Breast epithelium (tissue), 4 donors: Measurements from ENCODE around the gene CCDC167. TPM values are rescaled to one million over a fixed set of nuclear protein-coding genes. Genes with fewer than 3 reads are reported as not detected.

Source experiments
- DNase-seq, 2 donors: peaks; one replicate each; pipeline ENCODE4 v3.0.0-alpha.2; 2019; ENCODE audit warnings: low spot score in 2 of 2
- H3K27ac ChIP-seq, 2 donors: fragments of 200-600 bp; sonication (generic) in 1 of 2; one replicate each; pipeline ENCODE4 v1.5.1; 2016 to 2019; ENCODE audit warnings: mild to moderate bottlenecking in 1 of 2
- H3K27me3 ChIP-seq, 2 donors: fragments of 200-600 bp; sonication (generic) in 1 of 2; one replicate each; pipeline versions ENCODE4 v1.5.1 to v1.6.0; 2017 to 2019; ENCODE audit warnings: control low read depth in 1 of 2, mild to moderate bottlenecking in 1 of 2
- H3K36me3 ChIP-seq: fragments of 200-600 bp; one replicate; pipeline ENCODE4 v1.5.1; 2019
- H3K4me1 ChIP-seq, 2 donors: fragments of 200-600 bp; sonication (generic); one replicate each; pipeline ENCODE4 v1.5.1; 2016 to 2019; ENCODE audit warnings: control low read depth in 1 of 2
- H3K4me3 ChIP-seq, 3 donors: fragments of 200-600 bp; sonication (generic); 1 replicate in 2 of 3; 2 replicates in 1 of 3; pipeline ENCODE4 v1.5.1; 2016 to 2019; ENCODE audit warnings: mild to moderate bottlenecking in 3 of 3, moderate library complexity in 2 of 3
- H3K9me3 ChIP-seq, 2 donors: fragments of 200-600 bp; sonication (generic) in 1 of 2; one replicate each; pipeline ENCODE4 v1.5.1; 2016 to 2019; ENCODE audit warnings: control low read depth in 1 of 2
- CTCF ChIP-seq, 3 donors: fragments of 450-650 bp; IDR thresholded peaks; one replicate each; pipeline ENCODE4 v1.5.1; 2016 to 2017; ENCODE audit warnings: antibody characterized with exemption in 3 of 3, mild to moderate bottlenecking in 3 of 3, moderate library complexity in 3 of 3
- POLR2A ChIP-seq: fragments of 450-650 bp; IDR thresholded peaks from one replicate; pipeline ENCODE4 v1.6.1; 2016; ENCODE audit warnings: antibody characterized with exemption, mild to moderate bottlenecking, moderate library complexity
- POLR2AphosphoS5 ChIP-seq, 3 donors: sonication (generic); formaldehyde crosslinking; IDR thresholded peaks; one replicate each; pipeline ENCODE4 v1.6.1; 2017; ENCODE audit warnings: antibody characterized with exemption in 3 of 3
- intact Hi-C: fragments of 100-400 bp; cut with DNase I; formaldehyde crosslinking; loops from one replicate; pipeline ENCODE4 v1.15.1; 2023; ENCODE audit warnings: low total_unique reads
- total RNA-seq, 3 donors: library from RNA; depleted of rRNA; stranded (reverse); fragments of >200 nt; gene quantifications; one replicate each; pipeline ENCODE4 v1.1.0, GENCODE V29; 2016

The CCDC167 gene
- total RNA-seq, 3 donors from 2014 or later, result 14.1 to 39.3 (median 14.8) TPM

- H3K4me3 ChIP-seq, result no peak overlapping the region
- H3K27ac ChIP-seq, result peak overlapping the region; percentile 46 to 83
- H3K36me3 ChIP-seq, result no peaks in the 10 kb centered on the region
- H3K27me3 ChIP-seq, result peaks cover 0 to 19% of the 10 kb centered on the region in 2 donors
- TF ChIP-seq POLR2AphosphoS5 (IDR thresholded peaks at IDR 0.05) (no peak), POLR2A (no peak), CTCF (IDR thresholded peaks at IDR 0.05) (no peak)
- H3K9me3 ChIP-seq, result peaks cover 0 to 4% of the 10 kb centered on the region in 2 donors
- intact Hi-C loops, result no loop called here
- no peak for DNase-seq
- peaks cover 9 to 21% of the 10 kb centered on the region in 2 donors for H3K4me1 ChIP-seq
These were observed 16.0 kb upstream of the CCDC167 start for GRCh38 chr6:37515712-37516075.

DNA sequence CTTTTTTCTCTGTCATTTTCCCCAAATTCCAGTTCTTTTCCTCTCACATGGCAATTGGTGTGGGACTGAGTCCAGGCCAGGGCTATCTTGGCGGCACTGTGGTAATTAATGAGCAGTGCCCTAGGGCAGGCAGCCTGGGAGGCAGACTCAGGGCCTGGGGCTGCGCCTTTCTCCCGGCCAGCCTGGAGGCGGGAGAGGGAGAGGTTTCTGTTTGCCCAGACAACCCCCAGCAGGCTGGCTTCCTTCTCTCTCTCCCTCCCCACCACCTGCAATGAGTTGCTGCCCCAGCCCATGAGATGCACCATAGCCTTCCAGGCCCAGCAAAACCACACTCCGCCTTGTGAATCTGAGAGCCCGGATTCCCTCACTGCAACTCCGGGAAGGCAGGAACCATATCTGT, 15.1 kb upstream of the CCDC167 start:
- Histone ChIP-seq H3K4me1 (peaks cover 9 to 21% of the 10 kb centered on the region in 2 donors), H3K36me3 (no peaks in the 10 kb centered on the region), H3K4me3 (no peak overlapping the region), H3K27ac (no peak overlapping the region), H3K27me3 (peaks cover 0 to 19% of the 10 kb centered on the region in 2 donors), H3K9me3 (peaks cover 0 to 4% of the 10 kb centered on the region in 2 donors)
- TF ChIP-seq CTCF (IDR thresholded peaks at IDR 0.05), result no peak
- no peak for TF ChIP-seq POLR2AphosphoS5 (IDR thresholded peaks at IDR 0.05)
- TF ChIP-seq POLR2A, result no peak
- intact Hi-C loops, result no loop called here
- no peak for DNase-seq

- no peak for DNase-seq
- H3K4me1 ChIP-seq, result peaks cover 9 to 21% of the 10 kb centered on the region in 2 donors
- intact Hi-C loops, result no loop called here
These were observed 14.7 kb upstream of the CCDC167 start for GRCh38 chr6:37514321-37514771.

GRCh38 chr6:37513576-37513975, 13.9 kb upstream of the CCDC167 start:
- Histone ChIP-seq H3K27me3 (peaks cover 0 to 19% of the 10 kb centered on the region in 2 donors), H3K9me3 (no peaks in the 10 kb centered on the region), H3K4me3 (no peak overlapping the region), H3K27ac (no peak overlapping the region), H3K36me3 (no peaks in the 10 kb centered on the region), H3K4me1 (peaks cover 9 to 21% of the 10 kb centered on the region in 2 donors)
- TF ChIP-seq CTCF (IDR thresholded peaks at IDR 0.05) (no peak), POLR2AphosphoS5 (IDR thresholded peaks at IDR 0.05) (no peak), POLR2A (no peak)
- intact Hi-C loops, result no loop called here
- no peak for DNase-seq

More at GRCh38 chr6:37514321-37514771, 14.7 kb upstream of the CCDC167 start:
- H3K4me3 ChIP-seq, result no peak overlapping the region
- no peak for TF ChIP-seq CTCF (IDR thresholded peaks at IDR 0.05)
- no peak for TF ChIP-seq POLR2A
- TF ChIP-seq POLR2AphosphoS5 (IDR thresholded peaks at IDR 0.05), result no peak
- H3K27me3 ChIP-seq, result peaks cover 0 to 19% of the 10 kb centered on the region in 2 donors
- H3K9me3 ChIP-seq, result peaks cover 0 to 3% of the 10 kb centered on the region in 2 donors
- H3K27ac ChIP-seq, result no peak overlapping the region
- no peaks in the 10 kb centered on the region for H3K36me3 ChIP-seq

- peaks cover 9 to 21% of the 10 kb centered on the region in 2 donors for H3K4me1 ChIP-seq
- H3K9me3 ChIP-seq, result no peaks in the 10 kb centered on the region
- H3K27me3 ChIP-seq, result peaks cover 0 to 19% of the 10 kb centered on the region in 2 donors
- TF ChIP-seq POLR2A (no peak), POLR2AphosphoS5 (IDR thresholded peaks at IDR 0.05) (no peak), CTCF (IDR thresholded peaks at IDR 0.05) (no peak)
- intact Hi-C loops, result no loop called here
- H3K36me3 ChIP-seq, result no peaks in the 10 kb centered on the region
- DNase-seq, result no peak
- H3K4me3 ChIP-seq, result no peak overlapping the region
- no peak overlapping the region for H3K27ac ChIP-seq
These were observed 13.5 kb upstream of the CCDC167 start for GRCh38 chr6:37513155-37513554.
